ENCODE data around the gene CHRNB1.

GRCh38 chr17:7427549-7427948 lies 17.3 kb upstream of the CHRNB1 start:
- TF ChIP-seq, protein P1, sequence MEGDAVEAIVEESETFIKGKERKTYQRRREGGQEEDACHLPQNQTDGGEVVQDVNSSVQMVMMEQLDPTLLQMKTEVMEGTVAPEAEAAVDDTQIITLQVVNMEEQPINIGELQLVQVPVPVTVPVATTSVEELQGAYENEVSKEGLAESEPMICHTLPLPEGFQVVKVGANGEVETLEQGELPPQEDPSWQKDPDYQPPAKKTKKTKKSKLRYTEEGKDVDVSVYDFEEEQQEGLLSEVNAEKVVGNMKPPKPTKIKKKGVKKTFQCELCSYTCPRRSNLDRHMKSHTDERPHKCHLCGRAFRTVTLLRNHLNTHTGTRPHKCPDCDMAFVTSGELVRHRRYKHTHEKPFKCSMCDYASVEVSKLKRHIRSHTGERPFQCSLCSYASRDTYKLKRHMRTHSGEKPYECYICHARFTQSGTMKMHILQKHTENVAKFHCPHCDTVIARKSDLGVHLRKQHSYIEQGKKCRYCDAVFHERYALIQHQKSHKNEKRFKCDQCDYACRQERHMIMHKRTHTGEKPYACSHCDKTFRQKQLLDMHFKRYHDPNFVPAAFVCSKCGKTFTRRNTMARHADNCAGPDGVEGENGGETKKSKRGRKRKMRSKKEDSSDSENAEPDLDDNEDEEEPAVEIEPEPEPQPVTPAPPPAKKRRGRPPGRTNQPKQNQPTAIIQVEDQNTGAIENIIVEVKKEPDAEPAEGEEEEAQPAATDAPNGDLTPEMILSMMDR (conservative IDR thresholded peaks at IDR 0.05; ENCODE audit: low read length): no peak
- no peak for TF ChIP-seq EZH2phosphoT487 (IDR thresholded peaks at IDR 0.05; ENCODE audit: borderline replicate concordance)
